ENCODE results near the gene PPP1CB.

PPP1CB gene

GRCh38 chr2:28751252-28751955, at the start of gene PPP1CB:
Gene PPP1CB (plus strand): TSS chr2:28751830. CDS start chr2:28752125, 295 bp downstream.
- Histone ChIP-seq H3K36me3 (peaks cover 0 to 11% (median 2%) of the 10 kb centered on the region in 11 experiments; a peak in 8 of 22 replicates), H3K27me3 (no peaks in the 10 kb centered on the region), H3K4me1 (peaks cover 31 to 50% (median 45%) of the 10 kb centered on the region in 10 experiments), H3K9me3 (replicated peaks in 1 of 11) (no peaks in the 10 kb centered on the region), H4K20me1 (peaks cover 35 to 44% (median 41%) of the 10 kb centered on the region in 11 experiments), H3K27ac (peak within 1 kb of the TSS; percentile 97 to 100 (median 98)), H3K4me2 (peak within 1 kb of the TSS; percentile 85 to 96 (median 89)), H3K4me3 (peak within 1 kb of the TSS; percentile 94 to 100 (median 98)), H3K9ac (peak within 1 kb of the TSS; percentile 98 to 100 (median 99))
- TF ChIP-seq Cebpa-rat (IDR thresholded peaks at IDR 0.05): no peak

GRCh38 chr2:28702415-28702861, 49.2 kb upstream of the PPP1CB start:
- no peaks in the 10 kb centered on the region for H3K36me3 ChIP-seq
- peaks cover 0 to 19% (median 15%) of the 10 kb centered on the region in 10 experiments; a peak in 17 of 20 replicates for H3K4me1 ChIP-seq
- H3K9ac ChIP-seq: no peak overlapping the region
- TF ChIP-seq Cebpa-rat (IDR thresholded peaks at IDR 0.05): no peak
- H3K27me3 ChIP-seq: no peaks in the 10 kb centered on the region
- H3K9me3 ChIP-seq (replicated peaks in 1 of 11): peaks cover 14 to 29% (median 22%) of the 10 kb centered on the region in 11 experiments
- no peak overlapping the region for H3K4me3 ChIP-seq
- no peak overlapping the region for H3K27ac ChIP-seq
- H4K20me1 ChIP-seq: no peaks in the 10 kb centered on the region
- peak overlapping the region in 10 of 11 experiments; percentile 1 to 58 (median 20); a peak in 14 of 22 replicates for H3K4me2 ChIP-seq

- H3K4me3 ChIP-seq: no peak overlapping the region
- H4K20me1 ChIP-seq: no peaks in the 10 kb centered on the region
- TF ChIP-seq Cebpa-rat (IDR thresholded peaks at IDR 0.05): no peak
- no peak overlapping the region for H3K9ac ChIP-seq
- no peaks in the 10 kb centered on the region for H3K36me3 ChIP-seq
- no peak overlapping the region for H3K27ac ChIP-seq
- H3K9me3 ChIP-seq (replicated peaks in 1 of 11): peaks cover 14 to 29% (median 22%) of the 10 kb centered on the region in 11 experiments
- H3K4me2 ChIP-seq: peak overlapping the region in 10 of 11 experiments; percentile 1 to 58 (median 20); a peak in 15 of 22 replicates
- peaks cover 0 to 19% (median 15%) of the 10 kb centered on the region in 10 experiments; a peak in 17 of 20 replicates for H3K4me1 ChIP-seq
- no peaks in the 10 kb centered on the region for H3K27me3 ChIP-seq
These were observed 48.8 kb upstream of the PPP1CB start for GRCh38 chr2:28702878-28703277.

- no peak overlapping the region for H3K4me3 ChIP-seq
- TF ChIP-seq Cebpa-rat (IDR thresholded peaks at IDR 0.05): no peak
- H4K20me1 ChIP-seq: no peaks in the 10 kb centered on the region
- no peak overlapping the region for H3K27ac ChIP-seq
- no peaks in the 10 kb centered on the region for H3K27me3 ChIP-seq
- H3K4me2 ChIP-seq: no peak overlapping the region
- H3K9ac ChIP-seq: no peak overlapping the region
- H3K9me3 ChIP-seq (replicated peaks in 1 of 11): peaks cover 14 to 29% (median 22%) of the 10 kb centered on the region in 11 experiments
- H3K36me3 ChIP-seq: no peaks in the 10 kb centered on the region
- peaks cover 8 to 19% (median 17%) of the 10 kb centered on the region in 10 experiments; a peak in 19 of 20 replicates for H3K4me1 ChIP-seq
These were observed 47.0 kb upstream of the PPP1CB start for GRCh38 chr2:28704621-28705020.

GRCh38 chr2:28705751-28706440, 45.7 kb upstream of the PPP1CB start:
- H3K36me3 ChIP-seq: no peaks in the 10 kb centered on the region
- no peak overlapping the region for H3K4me3 ChIP-seq
- no peak overlapping the region for H3K4me2 ChIP-seq
- no peaks in the 10 kb centered on the region for H3K27me3 ChIP-seq
- H4K20me1 ChIP-seq: no peaks in the 10 kb centered on the region
- H3K9me3 ChIP-seq (replicated peaks in 1 of 11): peaks cover 14 to 29% (median 22%) of the 10 kb centered on the region in 11 experiments
- no peak overlapping the region for H3K9ac ChIP-seq
- TF ChIP-seq Cebpa-rat (IDR thresholded peaks at IDR 0.05): no peak
- no peak overlapping the region for H3K27ac ChIP-seq
- H3K4me1 ChIP-seq: peaks cover 8 to 19% (median 17%) of the 10 kb centered on the region in 10 experiments; a peak in 19 of 20 replicates

GRCh38 chr2:28707592-28707991, 44.0 kb upstream of the PPP1CB start:
- no peak for TF ChIP-seq Cebpa-rat (IDR thresholded peaks at IDR 0.05)
- H4K20me1 ChIP-seq: no peaks in the 10 kb centered on the region
- H3K9me3 ChIP-seq (replicated peaks in 1 of 11): peaks cover 14 to 29% (median 22%) of the 10 kb centered on the region in 11 experiments
- no peak overlapping the region for H3K4me2 ChIP-seq
- no peaks in the 10 kb centered on the region for H3K36me3 ChIP-seq
- no peak overlapping the region for H3K27ac ChIP-seq
- no peak overlapping the region for H3K4me3 ChIP-seq
- H3K27me3 ChIP-seq: no peaks in the 10 kb centered on the region
- H3K9ac ChIP-seq: no peak overlapping the region
- peaks cover 8 to 15% (median 12%) of the 10 kb centered on the region in 10 experiments; a peak in 19 of 20 replicates for H3K4me1 ChIP-seq

GRCh38 chr2:28709101-28709500, 42.5 kb upstream of the PPP1CB start:
- Histone ChIP-seq H3K27ac (no peak overlapping the region), H3K4me1 (peaks cover 0 to 23% (median 3%) of the 10 kb centered on the region in 10 experiments; a peak in 10 of 20 replicates), H3K36me3 (no peaks in the 10 kb centered on the region), H3K9ac (no peak overlapping the region), H3K27me3 (no peaks in the 10 kb centered on the region), H3K9me3 (replicated peaks in 1 of 11) (peaks cover 14 to 29% (median 22%) of the 10 kb centered on the region in 11 experiments), H4K20me1 (no peaks in the 10 kb centered on the region), H3K4me2 (no peak overlapping the region), H3K4me3 (no peak overlapping the region)
- no peak for TF ChIP-seq Cebpa-rat (IDR thresholded peaks at IDR 0.05)

- Histone ChIP-seq H3K4me3 (no peak overlapping the region), H3K9me3 (replicated peaks in 1 of 11) (peaks cover 6 to 16% (median 11%) of the 10 kb centered on the region in 11 experiments), H3K36me3 (no peaks in the 10 kb centered on the region), H3K4me1 (peaks cover 0 to 37% (median 11%) of the 10 kb centered on the region in 10 experiments; a peak in 17 of 20 replicates), H3K27me3 (no peaks in the 10 kb centered on the region), H3K27ac (no peak overlapping the region), H4K20me1 (no peaks in the 10 kb centered on the region), H3K4me2 (no peak overlapping the region), H3K9ac (no peak overlapping the region)
- no peak for TF ChIP-seq Cebpa-rat (IDR thresholded peaks at IDR 0.05)
These were observed 41.1 kb upstream of the PPP1CB start for GRCh38 chr2:28710545-28710944.

All from BLaER1 treated with 17β-estradiol and CSF1 and Interleukin-3, amounts not matched to agents 10 nM and 100 nM (cell line).